GM10266 (cell line): ENCODE measurements around the gene TMCC2.

Experiments used
- DNase-seq: peaks from one replicate; pipeline ENCODE4 v3.0.0; 2012; ENCODE audit errors: extremely low spot score
- CTCF ChIP-seq: IDR thresholded peaks from 2 replicates; pipeline ENCODE4 v1.5.1; 2012; ENCODE audit warnings: mild to moderate bottlenecking, low read depth; ENCODE audit not compliant: control insufficient read depth, insufficient read depth; ENCODE audit errors: missing control alignments

TMCC2 gene

GRCh38 chr1:205270764-205271163 lies 43.0 kb downstream of the TMCC2 start:
- no peak for TF ChIP-seq CTCF
- no peak for DNase-seq

- TF ChIP-seq CTCF: no peak
- DNase-seq: no peak
These were observed 43.5 kb downstream of the TMCC2 start for GRCh38 chr1:205271277-205271676.

GRCh38 chr1:205271745-205272144 lies 44.0 kb downstream of the TMCC2 start:
- TF ChIP-seq CTCF: no peak

GRCh38 chr1:205272536-205272935 lies 44.8 kb downstream of the TMCC2 start:
- TF ChIP-seq CTCF: no peak
- no peak for DNase-seq

More at GRCh38 chr1:205271745-205272144, 44.0 kb downstream of the TMCC2 start:
- DNase-seq: no peak

- peak; percentile 95 for TF ChIP-seq CTCF
- peak; percentile 88 for DNase-seq
These were observed 45.8 kb downstream of the TMCC2 start for GRCh38 chr1:205273551-205273982.

- DNase-seq: no peak
These were observed 46.4 kb downstream of the TMCC2 start for GRCh38 chr1:205274041-205274691.

More at GRCh38 chr1:205274041-205274691, 46.4 kb downstream of the TMCC2 start:
- no peak for TF ChIP-seq CTCF
